Measurements from ENCODE around the gene IL3RA. TPM values are rescaled to one million over a fixed set of nuclear protein-coding genes. Genes with fewer than 3 reads are reported as not detected.

IL3RA gene
- total RNA-seq, 6 experiments from 2014 or later: 0.42 to 1.7 (median 0.69) TPM

DNA sequence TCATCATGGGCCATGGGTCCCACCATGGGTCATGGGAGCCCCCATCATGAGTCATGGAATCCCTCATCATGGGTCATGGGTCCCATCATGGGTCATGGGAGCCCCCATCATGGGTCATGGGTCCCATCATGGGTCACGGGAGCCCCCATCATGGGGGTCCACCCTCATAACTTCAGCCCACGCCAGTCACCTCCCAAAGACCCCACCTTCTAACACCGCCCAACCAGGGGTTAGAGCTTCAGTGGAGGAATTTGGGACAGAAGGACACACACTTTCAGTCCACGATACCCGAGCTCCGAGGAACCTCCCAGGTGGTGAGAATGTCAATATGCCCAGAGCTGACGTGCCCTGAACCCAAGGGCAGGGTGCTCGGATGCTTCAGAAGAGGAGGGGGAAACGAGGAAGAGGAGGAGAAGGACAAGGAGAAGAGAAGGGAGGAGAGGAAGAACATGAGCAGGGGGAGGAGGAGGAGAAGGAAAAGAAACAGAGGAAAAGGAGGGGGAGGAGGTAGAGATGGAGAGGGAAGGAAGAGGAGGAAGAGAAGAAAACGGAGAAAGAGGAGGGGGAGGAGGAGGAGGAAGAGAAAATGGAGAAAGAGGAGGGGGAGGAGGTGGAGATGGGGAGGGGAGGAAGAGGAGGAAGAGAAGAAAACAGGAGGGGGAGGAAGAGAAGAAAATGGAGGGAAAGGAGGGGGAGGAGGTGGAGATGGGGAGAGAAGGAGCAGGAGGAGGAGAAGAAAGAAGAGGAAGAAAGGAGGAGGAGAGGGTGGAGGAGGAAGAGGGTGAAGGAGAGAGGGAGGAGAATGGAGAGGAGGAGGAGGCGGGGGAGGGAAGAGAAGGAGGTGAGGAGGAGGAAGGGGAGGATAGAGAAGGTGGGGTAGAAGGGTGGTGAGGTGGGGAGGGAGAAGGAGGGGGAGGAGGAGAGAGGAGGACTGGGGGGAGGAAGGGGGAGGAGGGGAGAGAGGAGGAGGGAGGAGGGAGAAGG lies 17.7 kb downstream of the IL3RA start:
- no peaks in the 10 kb centered on the region for H3K9me3 ChIP-seq
- 73% methylated on average over 10 of the region's 11 CpGs for WGBS (ENCODE audit: insufficient coverage, low coverage, low lambda C conversion rate, missing lambda C conversion rate)
- H3K36me3 ChIP-seq: no peaks in the 10 kb centered on the region
- H3K27me3 ChIP-seq: no peaks in the 10 kb centered on the region
- DNase-seq: no peak
- ATAC-seq: peak in 1 of 4 donors; percentile 27
- no peak for TF ChIP-seq POLR2A (IDR thresholded peaks at IDR 0.05)
- TF ChIP-seq, protein P1, sequence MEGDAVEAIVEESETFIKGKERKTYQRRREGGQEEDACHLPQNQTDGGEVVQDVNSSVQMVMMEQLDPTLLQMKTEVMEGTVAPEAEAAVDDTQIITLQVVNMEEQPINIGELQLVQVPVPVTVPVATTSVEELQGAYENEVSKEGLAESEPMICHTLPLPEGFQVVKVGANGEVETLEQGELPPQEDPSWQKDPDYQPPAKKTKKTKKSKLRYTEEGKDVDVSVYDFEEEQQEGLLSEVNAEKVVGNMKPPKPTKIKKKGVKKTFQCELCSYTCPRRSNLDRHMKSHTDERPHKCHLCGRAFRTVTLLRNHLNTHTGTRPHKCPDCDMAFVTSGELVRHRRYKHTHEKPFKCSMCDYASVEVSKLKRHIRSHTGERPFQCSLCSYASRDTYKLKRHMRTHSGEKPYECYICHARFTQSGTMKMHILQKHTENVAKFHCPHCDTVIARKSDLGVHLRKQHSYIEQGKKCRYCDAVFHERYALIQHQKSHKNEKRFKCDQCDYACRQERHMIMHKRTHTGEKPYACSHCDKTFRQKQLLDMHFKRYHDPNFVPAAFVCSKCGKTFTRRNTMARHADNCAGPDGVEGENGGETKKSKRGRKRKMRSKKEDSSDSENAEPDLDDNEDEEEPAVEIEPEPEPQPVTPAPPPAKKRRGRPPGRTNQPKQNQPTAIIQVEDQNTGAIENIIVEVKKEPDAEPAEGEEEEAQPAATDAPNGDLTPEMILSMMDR (IDR thresholded peaks at IDR 0.05): no peak
- H3K4me3 ChIP-seq: no peak overlapping the region
- intact Hi-C loops (cut with DNase I): no loop called here
- no peak overlapping the region for H3K27ac ChIP-seq
- no peaks in the 10 kb centered on the region for H3K4me1 ChIP-seq

DNA sequence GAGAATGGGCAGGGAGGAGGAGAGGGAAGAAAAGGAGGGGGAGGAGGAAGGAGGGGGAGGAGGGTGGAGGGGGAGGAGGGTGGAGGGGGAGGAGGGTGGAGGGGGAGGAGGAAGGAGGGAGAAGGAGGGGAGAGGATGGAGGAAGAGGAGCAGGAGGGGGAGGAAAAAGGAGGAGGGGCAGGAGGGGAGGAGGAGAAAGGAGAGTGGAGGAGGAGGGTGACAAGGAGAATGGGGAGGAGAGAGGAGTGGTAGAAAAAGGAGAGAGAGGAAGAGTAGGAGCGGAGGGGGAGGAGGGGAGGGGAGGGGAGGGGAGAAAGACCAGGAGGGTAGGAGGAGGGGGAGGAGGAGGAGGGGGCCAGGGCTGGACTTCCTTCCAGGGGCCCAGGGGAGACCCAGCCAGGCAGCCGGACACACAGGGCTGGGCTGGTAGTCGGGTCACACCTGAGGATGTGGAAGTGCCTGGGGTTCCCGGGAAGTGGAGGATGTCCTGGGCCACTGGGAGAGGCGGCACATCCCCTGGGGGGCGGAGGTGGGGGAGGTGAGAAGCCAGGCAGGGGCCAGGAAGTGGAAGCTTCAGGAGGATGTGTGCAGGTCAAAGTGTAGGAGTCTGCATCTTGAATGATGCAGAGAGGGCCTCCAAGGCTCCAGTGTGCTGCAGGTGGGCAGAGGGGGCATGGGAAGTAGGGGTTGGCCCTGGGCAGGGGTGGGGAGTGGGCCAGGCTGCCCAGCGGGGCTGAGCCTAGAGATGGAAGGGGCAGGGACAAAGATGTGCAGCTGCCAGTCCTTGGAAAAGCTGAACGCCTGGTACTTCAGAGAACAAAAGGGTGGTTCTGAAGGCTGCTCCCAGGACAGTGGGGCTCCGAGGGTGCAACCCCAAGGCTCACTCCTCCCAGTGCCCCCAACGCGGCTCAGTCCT lies 18.8 kb downstream of the IL3RA start:
- peak in 3 of 4 donors; percentile 22 to 47 (median 33) for ATAC-seq

DNA sequence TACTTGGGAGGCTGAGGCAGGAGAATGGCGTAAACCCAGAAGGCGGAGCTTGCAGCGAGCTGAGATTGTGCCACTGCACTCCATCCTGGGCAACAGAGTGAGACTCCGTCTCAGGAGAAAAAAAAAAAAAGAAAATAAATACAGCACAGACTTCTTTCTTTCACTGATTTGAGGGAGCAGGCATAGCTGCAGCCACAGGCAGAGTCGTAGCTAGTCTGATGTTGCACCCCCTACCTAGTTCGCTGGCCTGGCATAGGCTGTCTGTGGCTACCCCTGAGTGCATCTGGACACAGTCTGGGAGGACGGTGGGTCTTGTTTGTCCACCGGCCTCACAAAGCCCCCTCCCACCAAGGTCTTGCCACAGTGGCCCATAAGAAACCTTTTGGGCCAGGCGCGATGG lies 21.4 kb downstream of the IL3RA start:
- Histone ChIP-seq H3K27me3 (no peaks in the 10 kb centered on the region), H3K4me1 (no peaks in the 10 kb centered on the region), H3K9me3 (no peaks in the 10 kb centered on the region), H3K4me3 (no peak overlapping the region), H3K27ac (no peak overlapping the region), H3K36me3 (no peaks in the 10 kb centered on the region)
- DNase-seq: no peak
- no peak for ATAC-seq
- no peak for TF ChIP-seq POLR2A (IDR thresholded peaks at IDR 0.05)
- TF ChIP-seq, protein P1 (IDR thresholded peaks at IDR 0.05): no peak
- intact Hi-C loops (cut with DNase I): no loop called here
- WGBS (ENCODE audit: insufficient coverage, low coverage, low lambda C conversion rate, missing lambda C conversion rate): 98% methylated on average over 6 of the region's 10 CpGs

More for the DNA sequence above, 18.8 kb downstream of the IL3RA start:
- DNase-seq: no peak
- 26% methylated on average over 7 of the region's 11 CpGs for WGBS (ENCODE audit: insufficient coverage, low coverage, low lambda C conversion rate, missing lambda C conversion rate)
- TF ChIP-seq, protein P1 (IDR thresholded peaks at IDR 0.05): no peak
- H3K27ac ChIP-seq: no peak overlapping the region
- no peaks in the 10 kb centered on the region for H3K4me1 ChIP-seq
- no peaks in the 10 kb centered on the region for H3K9me3 ChIP-seq
- H3K36me3 ChIP-seq: no peaks in the 10 kb centered on the region
- intact Hi-C loops (cut with DNase I): no loop called here
- H3K27me3 ChIP-seq: no peaks in the 10 kb centered on the region
- no peak overlapping the region for H3K4me3 ChIP-seq

DNA sequence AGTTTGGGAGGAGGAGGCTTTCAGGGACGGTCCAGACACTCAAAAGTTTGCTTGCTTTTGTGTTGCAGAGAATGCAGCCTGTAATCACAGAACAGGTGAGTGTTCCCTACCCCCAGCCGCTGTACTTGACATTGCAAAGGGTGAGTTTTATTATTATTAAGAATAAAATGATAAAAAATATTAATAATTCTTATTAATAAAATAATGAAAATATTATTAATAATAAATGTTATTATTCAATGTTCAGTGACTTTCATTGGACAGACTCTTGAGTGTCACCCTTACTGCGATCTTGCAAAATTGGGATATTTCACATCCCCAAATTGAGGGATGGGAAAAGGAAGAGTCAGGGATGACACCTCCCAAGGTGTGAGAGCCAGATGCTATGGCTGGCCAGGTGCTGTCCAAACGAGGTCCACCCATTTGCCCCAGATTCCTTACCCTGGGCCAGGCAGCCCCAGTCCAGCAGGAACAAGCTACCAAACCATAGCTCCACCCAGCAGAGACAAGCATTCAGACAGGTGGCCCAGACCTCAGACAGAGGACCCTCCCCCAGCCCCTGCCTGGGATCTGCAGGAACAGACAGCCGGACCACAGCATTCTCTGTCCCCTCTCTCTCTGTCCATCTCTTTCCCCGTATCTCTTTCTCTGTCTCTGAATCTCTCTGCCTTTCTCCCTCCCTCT lies 22.4 kb downstream of the IL3RA start:
- intact Hi-C loops (cut with DNase I): no loop called here
- Histone ChIP-seq H3K4me3 (no peak overlapping the region), H3K27me3 (no peaks in the 10 kb centered on the region), H3K27ac (no peak overlapping the region), H3K36me3 (no peaks in the 10 kb centered on the region), H3K9me3 (no peaks in the 10 kb centered on the region), H3K4me1 (no peaks in the 10 kb centered on the region)
- ATAC-seq: no peak
- TF ChIP-seq, protein P1 (IDR thresholded peaks at IDR 0.05): no peak
- TF ChIP-seq POLR2A (IDR thresholded peaks at IDR 0.05): no peak
- WGBS (ENCODE audit: insufficient coverage, low coverage, low lambda C conversion rate, missing lambda C conversion rate): 100% methylated on average over 4 of the region's 6 CpGs
- peak in 1 of 3 donors; percentile 22 for DNase-seq
